HepG2 (cell line): ENCODE measurements around the gene THSD4. TPM values are rescaled to one million over a fixed set of nuclear protein-coding genes. Genes with fewer than 3 reads are reported as not detected.
A peak's percentile ranks its signal among the peaks of the same experiment; 100 is the strongest.

Experiments
- ATAC-seq: fragments of 200-7000 bp; cut with Tn5 transposase; 3 replicates; pipeline ENCODE4 v1.9.1; 2020; ENCODE audit warnings: mild to moderate bottlenecking, moderate library complexity
- BruUV-seq: library from RNA; stranded (reverse); fragments of 400-500 nt; replicated peaks from 2 replicates; lab custom pipeline; 2021; lab: Mats Ljungman, UMichigan
- CTCF ChIA-PET: fragments of 300-600 bp; formaldehyde crosslinking; extraction: SDS; loops from one replicate; lab custom pipeline; 2021; ENCODE audit warnings: low total read pairs, inconsistent platforms, low intra/inter-chr PET ratio; lab: Yijun Ruan, JAX
- POLR2A ChIA-PET: fragments of 350-600 bp; sonication (Branson Sonifier 250); formaldehyde crosslinking; loops from one replicate; lab custom pipeline; 2020; ENCODE audit warnings: antibody characterized with exemption, inconsistent platforms; lab: Yijun Ruan, JAX
- DNase-seq: peaks from one replicate; pipeline ENCODE4 v3.0.0-alpha.2; 2015; ENCODE audit warnings: low spot score
- FAIRE-seq: peaks from 3 replicates; lab custom pipeline; 2011; peaks lifted over from hg19 to GRCh38; lab: Jason Lieb, UNC
- H2AFZ ChIP-seq: one replicate; pipeline ENCODE4 v1.6.1; 2011; ENCODE audit warnings: low read length, inconsistent platforms
- H3K27ac ChIP-seq: fragments of 300-600 bp; 3 replicates; pipeline ENCODE4 v1.8.0; 2011; ENCODE audit warnings: mixed run types, mild to moderate bottlenecking, mixed read lengths, low read length, inconsistent platforms; ENCODE audit not compliant: insufficient read depth; ENCODE audit errors: extremely low read length
- H3K27me3 ChIP-seq, 2 experiments: fragments of 200-600 bp in 1 of 2; 2 replicates in 1 of 2; 3 replicates in 1 of 2; pipeline versions ENCODE4 v1.6.0 to v1.8.0; 2011; ENCODE audit warnings: low read length in 2 of 2, mild to moderate bottlenecking in 2 of 2, moderate library complexity in 2 of 2, inconsistent platforms in 1 of 2; ENCODE audit not compliant: insufficient read depth in 2 of 2, control insufficient read depth in 1 of 2
- H3K36me3 ChIP-seq, 2 experiments: fragments of 200-600 bp in 1 of 2; replicated peaks in 1 of 2; 2 replicates in 1 of 2; 3 replicates in 1 of 2; pipeline versions ENCODE4 v1.5.1 to v1.8.0; 2011; ENCODE audit warnings: low read length in 2 of 2, inconsistent platforms in 1 of 2; ENCODE audit not compliant: insufficient read depth in 2 of 2, control insufficient read depth in 1 of 2
- H3K4me1 ChIP-seq: 2 replicates; pipeline ENCODE4 v1.5.1; 2012; ENCODE audit warnings: low read length, inconsistent platforms; ENCODE audit not compliant: insufficient read depth
- H3K4me2 ChIP-seq: 2 replicates; pipeline ENCODE4 v1.6.0; 2011; ENCODE audit warnings: low read depth, low read length, inconsistent platforms
- H3K4me3 ChIP-seq, 3 experiments: fragments of 200-600 bp in 1 of 3; sonication (generic), shearing (Covaris generic) in 1 of 3; replicated peaks in 1 of 3; 2 replicates each; pipeline ENCODE4 v1.5.1; 2011 to 2016; ENCODE audit warnings: low read length in 3 of 3, inconsistent platforms in 2 of 3, low read depth in 2 of 3, mild to moderate bottlenecking in 2 of 3, control low read depth in 1 of 3, mixed read lengths in 1 of 3; ENCODE audit not compliant: insufficient read depth in 1 of 3
- H3K79me2 ChIP-seq: one replicate; pipeline ENCODE4 v1.6.1; 2011; ENCODE audit warnings: low read length, inconsistent platforms; ENCODE audit not compliant: insufficient read depth
- H3K9ac ChIP-seq: 2 replicates; pipeline ENCODE4 v1.6.0; 2011; ENCODE audit warnings: mild to moderate bottlenecking, low read depth, low read length, inconsistent platforms; ENCODE audit not compliant: insufficient read depth
- H3K9me3 ChIP-seq: 2 replicates; pipeline ENCODE4 v1.5.1; 2012; ENCODE audit warnings: mild to moderate bottlenecking, low read length
- H4K20me1 ChIP-seq: 2 replicates; pipeline ENCODE4 v1.6.0; 2011; ENCODE audit warnings: inconsistent platforms, mild to moderate bottlenecking, low read length, moderate library complexity; ENCODE audit not compliant: insufficient read depth
- CEBPB ChIP-seq: IDR thresholded peaks from 2 replicates; pipeline ENCODE4 v1.6.1; 2011; ENCODE audit warnings: low read depth, low read length, improper control_type of control experiment, borderline replicate concordance
- CEBPG ChIP-seq: IDR thresholded peaks from 2 replicates; pipeline ENCODE4 v1.6.1; 2016
- CENPT ChIP-seq: sonication (generic); formaldehyde crosslinking; IDR thresholded peaks from 2 replicates; pipeline ENCODE4 v1.8.0; 2022; ENCODE audit warnings: low read depth, mild to moderate bottlenecking, moderate library complexity, missing genetic modification reagents
- HBP1 ChIP-seq: IDR thresholded peaks from 2 replicates; pipeline ENCODE4 v1.6.1; 2016; ENCODE audit warnings: low read depth, control low read depth
- NONO ChIP-seq, 2 experiments: fragments of 450-650 bp in 1 of 2; sonication (generic) in 1 of 2; formaldehyde crosslinking in 1 of 2; IDR thresholded peaks in 1 of 2; conservative IDR thresholded peaks in 1 of 2; 2 replicates each; pipeline versions ENCODE4 v1.6.1 to v1.8.0; 2017 to 2022; ENCODE audit warnings: mild to moderate bottlenecking in 1 of 2, missing genetic modification reagents in 1 of 2, moderate library complexity in 1 of 2
- SIX4 ChIP-seq: sonication (generic); formaldehyde crosslinking; IDR thresholded peaks from 2 replicates; pipeline ENCODE4 v1.4.0; 2020; ENCODE audit warnings: missing genetic modification reagents
- SKIL ChIP-seq: sonication (generic); formaldehyde crosslinking; IDR thresholded peaks from 2 replicates; pipeline ENCODE4 v1.8.0; 2022; ENCODE audit warnings: missing genetic modification reagents, mild to moderate bottlenecking, moderate library complexity, borderline replicate concordance
- TEAD2 ChIP-seq: sonication (generic); formaldehyde crosslinking; IDR thresholded peaks from 2 replicates; pipeline ENCODE4 v1.9.0; 2021; ENCODE audit warnings: missing genetic modification reagents
- ZNF609 ChIP-seq: sonication (generic); formaldehyde crosslinking; IDR thresholded peaks from 2 replicates; pipeline ENCODE4 v1.4.0; 2020; ENCODE audit warnings: mild to moderate bottlenecking, missing genetic modification reagents, borderline replicate concordance
- whole genome bisulfite sequencing: methylation state at CpG from one replicate; pipeline ENCODE4 v1.1.6; 2017; ENCODE audit warnings: low lambda C conversion rate; 5-methylcytosine and 5-hydroxymethylcytosine counted together
- in situ Hi-C: cut with HindIII; loops from 2 replicates; pipeline ENCODE4 v1.10.0; 2017; ENCODE audit warnings: low pct_unique_long_range_greater_than_20kb; ENCODE audit not compliant: extremely low pct_ligation_motif_present
- intact Hi-C: fragments of 100-400 bp; cut with micrococcal nuclease; formaldehyde crosslinking; loops from one replicate; pipeline ENCODE4 v1.10.0; 2022; ENCODE audit not compliant: unreplicated experiment
- polyA plus RNA-seq, 8 experiments: library from polyadenylated mRNA; depleted of rRNA in 3 of 8; stranded (reverse) in 7 of 8; unstranded in 1 of 8; fragments of >200 nt; fragmentation: Illumina TruSeq in 4 of 8; extraction: Trizol in 4 of 8; gene quantifications; 2 replicates each; pipeline versions ENCODE4 v1.2.1 to v1.2.3, GENCODE V29; 2011 to 2016; ENCODE audit warnings: low read depth in 4 of 8, missing spikeins in 1 of 8, mixed read lengths in 1 of 8; ENCODE audit not compliant: insufficient read depth in 1 of 8
- total RNA-seq, 5 experiments: library from RNA; depleted of rRNA; stranded (reverse); fragments of >200 nt; fragmentation: Illumina TruSeq; extraction: Trizol; gene quantifications; 2 replicates each; pipeline ENCODE4 v1.2.3, GENCODE V29; 2016; ENCODE audit warnings: low read depth in 1 of 5

THSD4 gene
- total and polyA plus RNA-seq, 2 of the 13 experiments (the other 11 are each of a cell fraction or from before 2014, with no cell fraction given), result 0.07 to 0.21 TPM

- Histone ChIP-seq H2AFZ (no peak overlapping the region), H3K4me3 (no peak overlapping the region), H3K27me3 (peaks cover 0 to 7% of the 10 kb centered on the region in 2 experiments; a peak in 3 of 5 replicates), H3K27ac (no peak overlapping the region), H3K4me2 (peak overlapping the region; percentile 34; the same call in 1 of the 2 replicates), H3K36me3 (no peaks in the 10 kb centered on the region), H3K4me1 (peaks cover 39% of the 10 kb centered on the region), H3K9me3 (no peaks in the 10 kb centered on the region), H3K79me2 (no peaks in the 10 kb centered on the region), H4K20me1 (no peaks in the 10 kb centered on the region), H3K9ac (no peak overlapping the region)
- ChIA-PET CTCF (no interaction called here), POLR2A (interaction anchor here (1.0 kb wide), 1 partner anchor 206 kb away, joined by 4 read pairs; no protein-coding TSS in a partner anchor)
- BruUV-seq, result no TSS peak
- TF ChIP-seq CEBPB (peak; percentile 28; the same call in 1 of the 2 replicates), SIX4 (peak; percentile 83), TEAD2 (CRISPR knock-in tag) (no peak), HBP1 (no peak), CEBPG (CRISPR knock-in tag) (0 out of 2 replicates have a peak, but pooled peaks have one; percentile 20)
- no peak for FAIRE-seq
- in situ Hi-C loops (no loop called here), intact Hi-C loops (no loop called here)
- ATAC-seq, result peak; percentile 40; the same call in 2 of the 3 replicates
- WGBS, result 0% methylated on average over 3 of the region's 3 CpGs
- DNase-seq, result no peak
Observed at GRCh38 chr15:71455107-71455506, 339.8 kb downstream of the THSD4 start.

GRCh38 chr15:71455878-71456277, 340.6 kb downstream of the THSD4 start:
- no peaks in the 10 kb centered on the region for H3K36me3 ChIP-seq
- DNase-seq (peak; percentile 69), ATAC-seq (peak; percentile 48), FAIRE-seq (peak; percentile 67)
- 0% methylated on average over 5 of the region's 5 CpGs for WGBS
- H3K79me2 ChIP-seq, result no peaks in the 10 kb centered on the region
- peak overlapping the region; percentile 36 for H3K4me2 ChIP-seq
- no peak overlapping the region for H3K4me3 ChIP-seq
- no peak overlapping the region for H3K9ac ChIP-seq
- BruUV-seq, result no TSS peak
- intact Hi-C loops, result no loop called here
- peaks cover 39% of the 10 kb centered on the region for H3K4me1 ChIP-seq
- no peak overlapping the region for H2AFZ ChIP-seq
- in situ Hi-C loops, result no loop called here
- peaks cover 0 to 7% of the 10 kb centered on the region in 2 experiments; a peak in 3 of 5 replicates for H3K27me3 ChIP-seq
- H4K20me1 ChIP-seq, result no peaks in the 10 kb centered on the region
- no peak overlapping the region for H3K27ac ChIP-seq
- POLR2A ChIA-PET, result interaction anchor here (1.0 kb wide), 1 partner anchor 205 kb away, joined by 4 read pairs; no protein-coding TSS in a partner anchor
- H3K9me3 ChIP-seq, result no peaks in the 10 kb centered on the region
- CTCF ChIA-PET, result no interaction called here
- no peak for TF ChIP-seq CENPT (CRISPR knock-in tag)
- TF ChIP-seq NONO (IDR thresholded peaks at IDR 0.05), result no peak
- TF ChIP-seq NONO (CRISPR knock-in tag; conservative IDR thresholded peaks at IDR 0.05), result no peak
- TF ChIP-seq ZNF609 (CRISPR knock-in tag), result peak; percentile 97
- peak; percentile 61; the same call in 1 of the 2 replicates for TF ChIP-seq SKIL (CRISPR knock-in tag)
